Thyroid gland (tissue), 4 donors: Measurements from ENCODE around the gene SPECC1. TPM values are rescaled to one million over a fixed set of nuclear protein-coding genes. Genes with fewer than 3 reads are reported as not detected.

Experiments
- DNase-seq, 2 donors: peaks; one replicate each; pipeline ENCODE4 v3.0.0-alpha.2; 2019
- H3K27ac ChIP-seq, 3 donors: fragments of 200-600 bp; sonication (generic); 1 replicate in 2 of 3; 2 replicates in 1 of 3; pipeline ENCODE4 v1.5.1; 2016 to 2019; ENCODE audit warnings: mild to moderate bottlenecking in 1 of 3, moderate library complexity in 1 of 3
- H3K27me3 ChIP-seq: fragments of 200-600 bp; sonication (generic); one replicate; pipeline ENCODE4 v1.5.1; 2019
- H3K36me3 ChIP-seq, 2 donors: fragments of 200-600 bp; sonication (generic); one replicate each; pipeline ENCODE4 v1.5.1; 2016 to 2019
- H3K4me1 ChIP-seq, 2 donors: fragments of 200-600 bp; sonication (generic); one replicate each; pipeline ENCODE4 v1.5.1; 2017 to 2019
- H3K4me3 ChIP-seq, 3 donors: fragments of 200-600 bp; sonication (generic); replicated peaks in 1 of 3; 1 replicate in 2 of 3; 2 replicates in 1 of 3; pipeline ENCODE4 v1.5.1; 2016; ENCODE audit warnings: mild to moderate bottlenecking in 1 of 3
- H3K9me3 ChIP-seq: fragments of 200-600 bp; sonication (generic); one replicate; pipeline ENCODE4 v1.5.1; 2017
- CTCF ChIP-seq, 6 experiments: fragments of 200-600 bp in 3 of 6; fragments of 450-650 bp in 3 of 6; sonication (generic) in 3 of 6; IDR thresholded peaks; one replicate each; pipeline ENCODE4 v1.5.1; 2016 to 2019; ENCODE audit warnings: antibody characterized with exemption in 6 of 6, mild to moderate bottlenecking in 2 of 6, inconsistent platforms in 1 of 6, moderate library complexity in 1 of 6
- POLR2A ChIP-seq, 2 donors: fragments of 450-650 bp; IDR thresholded peaks; one replicate each; pipeline ENCODE4 v1.6.1; 2017; ENCODE audit warnings: antibody characterized with exemption in 2 of 2, mild to moderate bottlenecking in 2 of 2, moderate library complexity in 1 of 2
- WGBS, 2 donors: methylation state at CpG; one replicate each; pipeline ENCODE4 v1.1.5; 2017; 5-methylcytosine and 5-hydroxymethylcytosine counted together
- intact Hi-C: fragments of 100-400 bp; cut with DNase I; formaldehyde crosslinking; loops from one replicate; pipeline ENCODE4 v1.15.1; 2023
- total RNA-seq, 4 donors: library from RNA; depleted of rRNA; stranded (reverse); fragments of >200 nt; gene quantifications; one replicate each; pipeline ENCODE4 v1.2.3, GENCODE V29; 2016

SPECC1 gene
- total RNA-seq, 4 donors from 2014 or later: 19.8 to 41.5 (median 24.4) TPM

GRCh38 chr17:19996086-19996485 lies 13.1 kb upstream of the SPECC1 start:
- Histone ChIP-seq H3K4me3 (no peak overlapping the region), H3K27ac (no peak overlapping the region), H3K36me3 (no peaks in the 10 kb centered on the region), H3K4me1 (peaks cover 0 to 3% of the 10 kb centered on the region in 2 donors), H3K27me3 (no peaks in the 10 kb centered on the region), H3K9me3 (no peaks in the 10 kb centered on the region)
- intact Hi-C loops: no loop called here
- TF ChIP-seq POLR2A (IDR thresholded peaks at IDR 0.05) (no peak), CTCF (IDR thresholded peaks at IDR 0.05) (no peak)
- 76 to 82% methylated on average over 1 of the region's 1 CpG for WGBS, 2 donors
- DNase-seq: no peak

DNA sequence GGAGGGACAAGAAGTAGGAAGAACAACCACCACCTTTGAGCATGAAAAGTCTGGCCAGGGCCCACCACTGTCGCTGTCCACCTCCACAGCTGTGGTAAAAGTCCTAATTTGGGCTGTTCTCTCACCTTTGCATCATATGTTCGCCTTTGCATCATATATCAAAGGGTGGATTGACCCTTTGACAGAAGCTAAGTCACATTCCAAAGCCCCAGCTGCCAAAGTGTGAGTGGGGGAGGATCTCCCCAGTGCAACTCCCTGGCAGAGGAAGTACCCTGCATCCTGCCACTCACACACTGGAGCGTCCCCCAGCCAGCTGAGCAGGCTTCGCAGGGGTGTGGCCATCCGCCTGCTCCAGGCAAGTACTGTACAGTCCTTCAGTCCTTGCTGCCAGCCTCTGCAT lies 12.7 kb upstream of the SPECC1 start:
- H3K36me3 ChIP-seq: no peaks in the 10 kb centered on the region
- no peak for DNase-seq
- H3K27ac ChIP-seq: no peak overlapping the region
- 52 to 63% methylated on average over 5 of the region's 5 CpGs for WGBS, 2 donors
- no peak overlapping the region for H3K4me3 ChIP-seq
- no peak for TF ChIP-seq POLR2A (IDR thresholded peaks at IDR 0.05)
- no peak for TF ChIP-seq CTCF (IDR thresholded peaks at IDR 0.05)
- H3K27me3 ChIP-seq: no peaks in the 10 kb centered on the region
- intact Hi-C loops: no loop called here
- peaks cover 0 to 3% of the 10 kb centered on the region in 2 donors for H3K4me1 ChIP-seq
- no peaks in the 10 kb centered on the region for H3K9me3 ChIP-seq

- DNase-seq: peak in 1 of 2 donors; percentile 5
- Histone ChIP-seq H3K27me3 (no peaks in the 10 kb centered on the region), H3K27ac (no peak overlapping the region), H3K4me3 (peak overlapping the region; percentile 36 to 74 (median 47)), H3K4me1 (peaks cover 0 to 3% of the 10 kb centered on the region in 2 donors), H3K9me3 (no peaks in the 10 kb centered on the region), H3K36me3 (no peaks in the 10 kb centered on the region)
- WGBS, 2 donors: 32 to 41% methylated on average over 21 to 35 of the region's 35 CpGs
- intact Hi-C loops: no loop called here
- TF ChIP-seq POLR2A (IDR thresholded peaks at IDR 0.05) (no peak), CTCF (IDR thresholded peaks at IDR 0.05) (no peak)
Measured at GRCh38 chr17:20008242-20009051, 712 bp upstream of the SPECC1 start.

- no peak overlapping the region for H3K27ac ChIP-seq
- no peaks in the 10 kb centered on the region for H3K36me3 ChIP-seq
- WGBS, 2 donors: 0% methylated on average over 7 to 11 of the region's 18 CpGs
- no peaks in the 10 kb centered on the region for H3K9me3 ChIP-seq
- no peaks in the 10 kb centered on the region for H3K27me3 ChIP-seq
- H3K4me1 ChIP-seq: peaks cover 0 to 3% of the 10 kb centered on the region in 2 donors
- intact Hi-C loops: no loop called here
- DNase-seq: no peak
- TF ChIP-seq CTCF (IDR thresholded peaks at IDR 0.05) (peak in 1 of 6 experiments; percentile 51), POLR2A (IDR thresholded peaks at IDR 0.05) (no peak)
- peak overlapping the region; percentile 36 to 74 (median 47) for H3K4me3 ChIP-seq
Measured at GRCh38 chr17:20009052-20009301, 182 bp upstream of the SPECC1 start.

- DNase-seq: peak; percentile 39 to 55
- Histone ChIP-seq H3K4me1 (peaks cover 0 to 3% of the 10 kb centered on the region in 2 donors), H3K27me3 (no peaks in the 10 kb centered on the region), H3K4me3 (peak overlapping the region; percentile 36 to 74 (median 54)), H3K27ac (peak overlapping the region in 2 of 3 donors; percentile 40 to 66), H3K36me3 (no peaks in the 10 kb centered on the region), H3K9me3 (no peaks in the 10 kb centered on the region)
- WGBS, 2 donors: 22 to 25% methylated on average over 11 of the region's 11 CpGs
- intact Hi-C loops: loop anchor here (10.0 kb wide), 1 partner anchor 85 kb away; no protein-coding TSS in a partner anchor
- TF ChIP-seq CTCF (IDR thresholded peaks at IDR 0.05) (peak in 4 of 6 experiments; percentile 5 to 53 (median 28)), POLR2A (IDR thresholded peaks at IDR 0.05) (no peak)
Measured at GRCh38 chr17:20010099-20010863, 1.1 kb downstream of the SPECC1 start.
